Activated gamma-delta T cell treated with anti-CD3 and anti-CD28 coated beads, Interleukin-2, amount 50 U/mL, for 16 hours (primary cell): ENCODE data around the gene ANP32E.
"Not testable (repeated sequence)": the region's sequence is repeated elsewhere in the genome, so short reads cannot be mapped to it uniquely, and the experiment has no call there.

Experiments used
- DNase-seq: peaks from one replicate; pipeline ENCODE4 v3.0.0-alpha.2; 2020; ENCODE audit warnings: low read depth

The ANP32E gene

GRCh38 chr1:150212070-150212469, 23.8 kb downstream of the ANP32E start:
- DNase-seq = no peak

- no peak for DNase-seq
Observed at GRCh38 chr1:150210706-150211105, 25.2 kb downstream of the ANP32E start.

GRCh38 chr1:150210091-150210490, 25.8 kb downstream of the ANP32E start:
- no peak for DNase-seq

- DNase-seq = not testable (repeated sequence)
Observed at GRCh38 chr1:150208460-150208859, 27.5 kb downstream of the ANP32E start.

DNA sequence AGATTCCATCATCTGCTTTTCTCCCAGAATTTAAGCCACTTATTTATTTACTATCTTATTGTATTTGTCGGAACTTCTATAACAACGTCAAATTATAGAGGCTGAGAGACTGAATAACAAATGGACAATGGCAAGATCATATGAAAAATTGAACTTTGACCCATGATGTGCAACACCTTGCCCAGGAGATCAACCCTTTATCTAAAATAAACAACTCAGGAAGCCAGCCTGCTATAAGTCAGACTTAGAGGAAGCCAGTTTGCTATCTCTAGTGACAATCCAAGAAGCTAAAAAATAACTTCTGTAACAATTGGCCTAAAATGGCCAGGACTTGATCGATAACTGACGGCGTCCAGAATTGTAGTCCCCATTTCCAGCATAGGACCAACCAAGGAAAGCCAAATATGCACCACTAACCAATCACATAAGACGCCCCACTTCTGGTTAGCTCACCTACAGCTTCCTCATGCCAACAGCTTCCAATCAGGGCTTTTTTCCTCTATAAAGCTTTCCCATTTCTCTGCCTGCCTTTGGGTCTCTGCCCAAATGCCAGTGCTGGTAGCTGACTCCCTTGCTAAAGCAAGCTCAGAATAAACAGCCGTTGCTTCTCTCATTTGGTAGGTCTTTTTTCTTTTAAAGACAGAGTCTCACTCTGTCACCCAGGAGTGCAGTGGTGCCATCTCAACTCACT, 28.5 kb downstream of the ANP32E start:
- DNase-seq = no peak

- no peak for DNase-seq
Observed at GRCh38 chr1:150196417-150196816, 39.5 kb downstream of the ANP32E start.

DNA sequence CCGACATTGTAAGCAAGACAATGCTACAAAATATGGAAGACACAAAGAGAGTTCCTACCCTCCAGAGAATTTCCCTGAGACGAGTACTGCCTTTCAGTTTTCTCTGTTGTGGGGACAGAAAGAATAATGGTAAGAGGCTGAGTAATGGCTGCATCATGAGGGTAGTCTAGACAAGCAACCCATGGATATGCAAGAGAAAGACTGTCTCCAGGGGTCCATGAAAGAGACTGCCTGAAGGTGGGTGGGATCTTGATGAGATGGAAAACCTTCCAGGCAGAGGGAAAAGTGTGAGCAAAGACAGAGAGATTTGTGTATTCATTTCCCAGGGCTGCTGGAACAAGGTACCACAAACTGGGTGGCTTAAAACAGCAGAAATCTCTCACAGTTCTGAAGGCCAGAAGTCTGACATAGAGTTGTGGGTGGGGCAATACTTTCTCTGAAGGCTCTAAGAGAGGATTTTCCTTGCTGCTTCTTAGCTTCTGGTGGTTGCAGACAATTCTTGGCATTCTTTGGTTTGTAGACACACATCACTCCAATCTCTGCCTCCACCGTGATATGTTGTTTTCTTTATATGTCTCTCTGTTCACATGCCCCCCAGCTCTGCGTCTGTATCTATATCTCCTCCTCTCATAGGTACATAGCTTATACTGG, 41.4 kb downstream of the ANP32E start:
- no peak for DNase-seq

GRCh38 chr1:150192012-150192411, 43.9 kb downstream of the ANP32E start:
- DNase-seq = no peak

DNA sequence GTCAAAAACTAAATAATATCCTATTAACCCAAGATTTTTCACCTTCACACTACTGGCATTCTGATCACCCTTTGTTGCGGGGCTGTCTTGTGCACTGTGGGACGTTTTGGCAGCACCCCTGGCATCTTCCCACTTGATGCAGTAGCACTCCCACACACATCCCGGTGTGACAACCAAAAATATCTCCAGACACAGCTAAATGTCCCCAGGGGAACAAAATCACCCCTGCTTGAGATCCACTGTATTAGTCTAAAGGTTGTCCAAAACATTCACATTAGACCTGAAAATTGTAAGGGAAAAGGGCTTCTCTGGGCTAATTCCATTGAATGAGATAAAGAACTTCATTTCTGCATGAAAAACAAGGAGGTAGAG, 48.4 kb downstream of the ANP32E start:
- DNase-seq = no peak

GRCh38 chr1:150186789-150187559, 48.9 kb downstream of the ANP32E start:
- no peak for DNase-seq

DNA sequence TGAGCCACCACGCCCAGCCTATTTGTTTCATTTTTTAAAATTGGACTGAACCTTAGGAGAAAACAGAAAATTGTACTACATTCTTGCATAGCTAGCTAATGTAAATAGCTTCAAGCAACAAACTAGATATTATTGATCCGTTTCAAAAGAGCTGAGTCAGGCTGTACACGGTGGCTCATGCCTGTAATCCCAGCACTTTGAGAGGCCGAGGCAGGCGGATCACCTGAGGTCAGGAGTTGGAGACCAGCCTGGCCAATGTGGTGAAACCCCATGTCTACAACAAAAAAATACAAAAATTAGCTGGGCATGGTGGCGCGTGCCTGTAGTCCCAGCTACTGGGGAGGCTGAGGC, 49.5 kb downstream of the ANP32E start:
- not testable (repeated sequence) for DNase-seq

- no peak for DNase-seq
Observed at GRCh38 chr1:150185481-150185880, 50.4 kb downstream of the ANP32E start.

GRCh38 chr1:150183061-150183460, 52.9 kb downstream of the ANP32E start:
- no peak for DNase-seq

- DNase-seq = no peak
Observed at GRCh38 chr1:150182247-150182646, 53.7 kb downstream of the ANP32E start.

GRCh38 chr1:150180474-150180873, 55.4 kb downstream of the ANP32E start:
- no peak for DNase-seq

DNA sequence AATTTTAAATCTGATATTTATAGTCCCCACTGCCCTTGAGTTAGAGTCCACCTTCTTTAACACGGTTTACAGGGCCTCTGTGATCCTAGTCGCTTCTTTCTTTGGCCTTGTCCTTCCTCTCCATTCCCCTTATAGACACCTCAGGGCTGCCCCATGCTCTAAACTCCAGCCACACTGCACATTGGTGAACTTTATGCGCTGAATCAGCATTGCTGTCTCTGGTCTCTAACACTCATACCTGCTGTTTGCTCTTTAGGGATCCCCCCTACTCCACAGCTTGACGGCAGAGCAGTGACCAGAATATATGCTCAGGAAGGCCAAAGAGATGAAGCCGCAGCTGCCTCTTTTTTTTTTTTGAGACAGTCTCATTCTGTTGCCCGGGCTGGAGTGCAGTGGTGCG, 56.0 kb downstream of the ANP32E start:
- no peak for DNase-seq

- DNase-seq = no peak
Observed at GRCh38 chr1:150178548-150178947, 57.4 kb downstream of the ANP32E start.

DNA sequence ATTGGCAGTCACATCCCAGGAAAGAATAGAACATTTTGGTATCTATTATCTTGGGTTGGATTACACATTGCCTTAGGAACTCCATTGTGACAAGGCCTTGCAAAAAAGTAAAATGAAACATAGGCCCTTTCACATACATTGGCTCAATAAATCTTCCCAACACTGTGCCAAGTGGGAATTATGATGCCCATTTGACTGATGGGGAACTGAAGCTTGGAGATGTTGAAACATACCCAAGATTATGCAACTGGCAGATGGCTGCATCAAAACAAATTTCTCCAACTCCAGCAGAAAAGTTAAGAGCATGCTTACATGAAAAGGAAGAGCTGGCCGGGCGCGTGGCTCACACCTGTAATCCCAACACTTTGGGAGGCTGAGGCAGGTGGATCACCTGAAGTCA, 59.3 kb downstream of the ANP32E start:
- DNase-seq = no peak

DNA sequence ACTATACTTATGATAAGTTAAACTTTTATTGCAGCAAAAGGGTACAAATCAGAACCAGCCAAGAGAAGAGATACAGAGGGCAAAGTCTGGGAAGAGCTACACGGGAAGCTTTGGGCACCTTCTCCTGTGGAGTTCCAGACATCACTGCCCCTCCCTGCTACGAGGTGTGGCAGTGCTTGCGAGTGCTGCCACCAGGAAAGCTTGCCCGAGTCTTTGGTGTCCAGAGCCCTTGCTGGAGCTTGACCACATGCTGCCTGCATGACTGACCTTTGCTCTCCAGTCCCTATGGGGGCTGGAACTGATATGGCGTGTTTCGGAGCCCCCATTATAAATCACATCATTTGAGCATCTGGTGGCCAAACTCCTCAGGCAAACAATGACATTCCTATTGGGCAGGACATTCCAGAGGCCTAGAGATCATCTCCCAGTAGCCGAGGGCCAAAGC, 62.7 kb downstream of the ANP32E start:
- no peak for DNase-seq

GRCh38 chr1:150171801-150172200, 64.1 kb downstream of the ANP32E start:
- no peak for DNase-seq

DNA sequence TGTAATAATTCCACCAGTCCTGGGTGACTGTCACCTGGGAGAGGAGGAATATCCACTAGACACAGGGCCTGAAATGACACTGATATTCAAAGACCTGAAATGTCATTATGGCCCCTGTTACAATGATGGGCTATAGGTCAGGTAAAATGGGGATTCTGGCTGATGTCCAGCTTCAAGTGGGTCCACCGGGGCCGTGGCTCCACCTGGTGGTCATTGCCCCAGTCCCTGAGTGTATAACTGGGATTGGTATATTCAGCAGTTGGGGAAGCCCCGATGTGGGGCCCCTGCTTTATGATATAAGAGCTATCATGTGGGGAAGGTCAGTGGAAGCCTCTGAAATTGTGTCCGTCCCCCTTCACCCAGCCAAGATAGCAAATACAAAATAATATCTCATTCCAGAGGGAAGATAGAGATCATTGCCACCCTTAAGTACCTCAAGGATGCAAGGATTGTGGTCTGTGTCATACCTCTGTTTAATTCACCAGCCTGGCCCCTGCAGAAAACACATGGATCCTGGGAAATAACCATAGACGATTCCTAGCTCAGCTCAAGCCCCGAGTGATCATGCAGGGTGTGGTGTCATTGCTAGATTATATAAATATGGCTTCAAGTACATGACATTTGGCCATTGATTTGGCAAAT, 66.8 kb downstream of the ANP32E start:
- peak; percentile 40 for DNase-seq
